Measurements from ENCODE around the gene ANKRD13D.
"Not testable (repeated sequence)": the region's sequence is repeated elsewhere in the genome, so short reads cannot be mapped to it uniquely, and the experiment has no call there.

Gene ANKRD13D

DNA sequence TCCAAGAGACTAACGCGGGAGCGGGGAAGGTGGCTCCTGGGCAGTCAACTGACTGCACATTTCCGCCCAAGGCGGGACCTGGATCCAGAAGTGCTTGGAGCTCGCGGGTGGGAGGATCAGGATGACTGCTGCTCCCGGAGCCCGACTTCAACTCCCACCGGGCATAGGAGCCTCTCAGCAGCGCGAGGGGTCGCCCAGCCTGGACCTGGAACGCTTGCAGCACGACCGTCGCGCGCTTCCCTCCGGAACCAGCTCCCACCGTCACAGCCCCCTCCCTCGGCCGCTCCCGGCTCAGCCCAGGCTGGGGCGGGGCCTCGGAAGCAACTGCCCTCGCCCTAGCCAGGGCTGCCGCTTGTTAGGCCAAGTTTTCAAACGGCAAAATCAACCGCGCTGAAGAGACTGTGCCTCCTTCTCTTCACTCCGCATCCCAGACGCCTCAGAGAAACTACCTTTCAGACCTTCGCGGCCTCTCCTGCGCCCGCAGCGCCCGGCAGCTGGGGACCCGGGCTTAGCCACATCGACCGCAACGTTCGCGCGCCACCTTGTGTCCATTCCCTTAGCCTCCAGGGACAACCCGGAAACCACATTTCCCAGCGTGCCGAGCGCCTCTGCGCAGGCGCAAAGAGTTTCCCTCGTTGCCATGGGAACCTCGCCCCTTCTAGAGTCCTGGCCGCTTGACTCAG lies 28.2 kb downstream of the ANKRD13D start:
- Histone ChIP-seq H3K9me3 (ENCODE audit: control insufficient read depth, insufficient read depth, low read length) (no peaks in the 10 kb centered on the region), H3K4me3 (ENCODE audit: low read depth, low read length) (peak overlapping the region; percentile 86), H3K27ac (ENCODE audit: low read depth, low read length) (peak overlapping the region; percentile 78), H3K9ac (ENCODE audit: low read depth, low read length) (peak overlapping the region; percentile 47; the same call in 1 of the 2 replicates), H3K4me1 (ENCODE audit: control insufficient read depth, insufficient read depth, low read length) (peaks cover 4% of the 10 kb centered on the region; the same call in 1 of the 2 replicates), H3K36me3 (ENCODE audit: control insufficient read depth, insufficient read depth, low read length) (no peaks in the 10 kb centered on the region), H3K27me3 (ENCODE audit: control insufficient read depth, insufficient read depth, low read length) (peaks cover 22% of the 10 kb centered on the region)

- H3K27me3 ChIP-seq (ENCODE audit: control insufficient read depth, insufficient read depth, low read length): peaks cover 22% of the 10 kb centered on the region
- no peaks in the 10 kb centered on the region for H3K36me3 ChIP-seq (ENCODE audit: control insufficient read depth, insufficient read depth, low read length)
- H3K4me3 ChIP-seq (ENCODE audit: low read depth, low read length): peak overlapping the region; percentile 86
- H3K4me1 ChIP-seq (ENCODE audit: control insufficient read depth, insufficient read depth, low read length): peaks cover 4% of the 10 kb centered on the region; the same call in 1 of the 2 replicates
- no peak overlapping the region for H3K27ac ChIP-seq (ENCODE audit: low read depth, low read length)
- no peaks in the 10 kb centered on the region for H3K9me3 ChIP-seq (ENCODE audit: control insufficient read depth, insufficient read depth, low read length)
- no peak overlapping the region for H3K9ac ChIP-seq (ENCODE audit: low read depth, low read length)
Observed at GRCh38 chr11:67317888-67318555, 28.9 kb downstream of the ANKRD13D start.

- H3K27me3 ChIP-seq (ENCODE audit: control insufficient read depth, insufficient read depth, low read length): peaks cover 22% of the 10 kb centered on the region
- not testable (repeated sequence) for H3K27ac ChIP-seq (ENCODE audit: low read depth, low read length); H3K9ac ChIP-seq (ENCODE audit: low read depth, low read length); H3K9me3 ChIP-seq (ENCODE audit: control insufficient read depth, insufficient read depth, low read length); H3K36me3 ChIP-seq (ENCODE audit: control insufficient read depth, insufficient read depth, low read length); H3K4me1 ChIP-seq (ENCODE audit: control insufficient read depth, insufficient read depth, low read length); H3K4me3 ChIP-seq (ENCODE audit: low read depth, low read length)
Observed at GRCh38 chr11:67318876-67319275, 29.8 kb downstream of the ANKRD13D start.

GRCh38 chr11:67320011-67320410 lies 30.9 kb downstream of the ANKRD13D start:
- H3K4me1 ChIP-seq (ENCODE audit: control insufficient read depth, insufficient read depth, low read length): peaks cover 4% of the 10 kb centered on the region; the same call in 1 of the 2 replicates

DNA sequence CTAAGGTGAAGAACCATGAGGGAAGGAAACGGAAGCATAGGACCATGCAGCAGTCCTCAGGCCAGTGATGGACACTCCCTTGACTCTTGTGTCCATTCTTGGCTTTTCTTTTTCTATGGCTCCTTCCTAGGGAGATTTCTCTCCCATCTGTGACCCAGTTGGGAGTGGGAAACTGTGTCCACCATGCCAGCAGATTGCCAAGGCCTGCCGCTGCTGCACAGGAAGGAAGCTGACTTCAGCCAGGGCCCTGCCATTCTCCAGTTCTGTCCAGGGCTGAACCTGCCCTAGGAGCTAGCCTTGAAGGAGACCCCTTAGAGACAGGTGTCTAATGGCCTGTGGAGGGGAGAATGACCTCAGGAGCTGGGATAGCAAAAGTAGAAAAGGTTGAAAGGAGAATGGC lies 31.6 kb downstream of the ANKRD13D start:
- H3K27me3 ChIP-seq (ENCODE audit: control insufficient read depth, insufficient read depth, low read length): peaks cover 17% of the 10 kb centered on the region
- no peak overlapping the region for H3K27ac ChIP-seq (ENCODE audit: low read depth, low read length)
- no peaks in the 10 kb centered on the region for H3K9me3 ChIP-seq (ENCODE audit: control insufficient read depth, insufficient read depth, low read length)
- no peak overlapping the region for H3K4me3 ChIP-seq (ENCODE audit: low read depth, low read length)
- no peaks in the 10 kb centered on the region for H3K36me3 ChIP-seq (ENCODE audit: control insufficient read depth, insufficient read depth, low read length)
- H3K4me1 ChIP-seq (ENCODE audit: control insufficient read depth, insufficient read depth, low read length): peaks cover 4% of the 10 kb centered on the region; the same call in 1 of the 2 replicates
- no peak overlapping the region for H3K9ac ChIP-seq (ENCODE audit: low read depth, low read length)

More at GRCh38 chr11:67320011-67320410, 30.9 kb downstream of the ANKRD13D start:
- no peaks in the 10 kb centered on the region for H3K9me3 ChIP-seq (ENCODE audit: control insufficient read depth, insufficient read depth, low read length)
- peaks cover 22% of the 10 kb centered on the region for H3K27me3 ChIP-seq (ENCODE audit: control insufficient read depth, insufficient read depth, low read length)
- H3K9ac ChIP-seq (ENCODE audit: low read depth, low read length): no peak overlapping the region
- no peak overlapping the region for H3K27ac ChIP-seq (ENCODE audit: low read depth, low read length)
- H3K36me3 ChIP-seq (ENCODE audit: control insufficient read depth, insufficient read depth, low read length): no peaks in the 10 kb centered on the region
- H3K4me3 ChIP-seq (ENCODE audit: low read depth, low read length): no peak overlapping the region

- Histone ChIP-seq H3K27ac (ENCODE audit: low read depth, low read length) (no peak overlapping the region), H3K9me3 (ENCODE audit: control insufficient read depth, insufficient read depth, low read length) (no peaks in the 10 kb centered on the region), H3K9ac (ENCODE audit: low read depth, low read length) (no peak overlapping the region), H3K27me3 (ENCODE audit: control insufficient read depth, insufficient read depth, low read length) (peaks cover 17% of the 10 kb centered on the region), H3K36me3 (ENCODE audit: control insufficient read depth, insufficient read depth, low read length) (no peaks in the 10 kb centered on the region), H3K4me3 (ENCODE audit: low read depth, low read length) (no peak overlapping the region), H3K4me1 (ENCODE audit: control insufficient read depth, insufficient read depth, low read length) (peaks cover 4% of the 10 kb centered on the region; the same call in 1 of the 2 replicates)
Observed at GRCh38 chr11:67321313-67321871, 32.3 kb downstream of the ANKRD13D start.

GRCh38 chr11:67322049-67322448 lies 32.9 kb downstream of the ANKRD13D start:
- peaks cover 17% of the 10 kb centered on the region for H3K27me3 ChIP-seq (ENCODE audit: control insufficient read depth, insufficient read depth, low read length)
- no peak overlapping the region for H3K9ac ChIP-seq (ENCODE audit: low read depth, low read length)
- H3K4me1 ChIP-seq (ENCODE audit: control insufficient read depth, insufficient read depth, low read length): peaks cover 4% of the 10 kb centered on the region; the same call in 1 of the 2 replicates
- no peaks in the 10 kb centered on the region for H3K9me3 ChIP-seq (ENCODE audit: control insufficient read depth, insufficient read depth, low read length)
- no peaks in the 10 kb centered on the region for H3K36me3 ChIP-seq (ENCODE audit: control insufficient read depth, insufficient read depth, low read length)
- H3K4me3 ChIP-seq (ENCODE audit: low read depth, low read length): no peak overlapping the region
- no peak overlapping the region for H3K27ac ChIP-seq (ENCODE audit: low read depth, low read length)

- Histone ChIP-seq H3K27me3 (ENCODE audit: control insufficient read depth, insufficient read depth, low read length) (peaks cover 10% of the 10 kb centered on the region), H3K4me1 (ENCODE audit: control insufficient read depth, insufficient read depth, low read length) (peaks cover under 1% of the 10 kb centered on the region; the same call in 1 of the 2 replicates), H3K27ac (ENCODE audit: low read depth, low read length) (no peak overlapping the region), H3K4me3 (ENCODE audit: low read depth, low read length) (no peak overlapping the region), H3K36me3 (ENCODE audit: control insufficient read depth, insufficient read depth, low read length) (no peaks in the 10 kb centered on the region), H3K9me3 (ENCODE audit: control insufficient read depth, insufficient read depth, low read length) (no peaks in the 10 kb centered on the region), H3K9ac (ENCODE audit: low read depth, low read length) (no peak overlapping the region)
Observed at GRCh38 chr11:67323526-67323925, 34.4 kb downstream of the ANKRD13D start.

GRCh38 chr11:67332081-67332691 lies 43.1 kb downstream of the ANKRD13D start:
- no peaks in the 10 kb centered on the region for H3K4me1 ChIP-seq (ENCODE audit: control insufficient read depth, insufficient read depth, low read length)
- no peak overlapping the region for H3K4me3 ChIP-seq (ENCODE audit: low read depth, low read length)
- H3K9me3 ChIP-seq (ENCODE audit: control insufficient read depth, insufficient read depth, low read length): no peaks in the 10 kb centered on the region
- H3K9ac ChIP-seq (ENCODE audit: low read depth, low read length): no peak overlapping the region
- H3K27ac ChIP-seq (ENCODE audit: low read depth, low read length): no peak overlapping the region
- no peaks in the 10 kb centered on the region for H3K27me3 ChIP-seq (ENCODE audit: control insufficient read depth, insufficient read depth, low read length)
- no peaks in the 10 kb centered on the region for H3K36me3 ChIP-seq (ENCODE audit: control insufficient read depth, insufficient read depth, low read length)

DNA sequence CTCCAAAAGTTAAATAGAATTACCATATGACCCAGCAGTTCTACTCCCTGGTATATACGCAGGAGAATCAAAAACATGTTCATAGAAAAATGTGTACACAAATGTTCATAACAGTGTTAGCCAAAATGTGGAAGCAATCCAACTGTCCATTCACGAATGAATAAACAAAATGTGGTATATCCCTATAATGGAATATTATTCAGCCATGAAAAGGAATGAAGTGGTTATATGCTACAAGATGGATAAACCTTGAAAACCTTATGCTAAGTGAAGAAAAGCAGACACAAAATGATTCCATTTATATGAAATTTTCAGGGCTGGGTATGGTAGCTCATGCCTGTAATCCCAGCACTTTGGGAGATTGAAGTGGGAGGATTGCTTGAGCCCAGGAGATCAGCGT lies 48.2 kb downstream of the ANKRD13D start:
- H3K36me3 ChIP-seq (ENCODE audit: control insufficient read depth, insufficient read depth, low read length): no peaks in the 10 kb centered on the region
- no peak overlapping the region for H3K4me3 ChIP-seq (ENCODE audit: low read depth, low read length)
- H3K4me1 ChIP-seq (ENCODE audit: control insufficient read depth, insufficient read depth, low read length): no peaks in the 10 kb centered on the region
- H3K27ac ChIP-seq (ENCODE audit: low read depth, low read length): no peak overlapping the region
- no peaks in the 10 kb centered on the region for H3K27me3 ChIP-seq (ENCODE audit: control insufficient read depth, insufficient read depth, low read length)
- no peak overlapping the region for H3K9ac ChIP-seq (ENCODE audit: low read depth, low read length)
- no peaks in the 10 kb centered on the region for H3K9me3 ChIP-seq (ENCODE audit: control insufficient read depth, insufficient read depth, low read length)

- no peaks in the 10 kb centered on the region for H3K36me3 ChIP-seq (ENCODE audit: control insufficient read depth, insufficient read depth, low read length)
- no peaks in the 10 kb centered on the region for H3K4me1 ChIP-seq (ENCODE audit: control insufficient read depth, insufficient read depth, low read length)
- H3K9ac ChIP-seq (ENCODE audit: low read depth, low read length): no peak overlapping the region
- no peaks in the 10 kb centered on the region for H3K9me3 ChIP-seq (ENCODE audit: control insufficient read depth, insufficient read depth, low read length)
- no peaks in the 10 kb centered on the region for H3K27me3 ChIP-seq (ENCODE audit: control insufficient read depth, insufficient read depth, low read length)
- no peak overlapping the region for H3K4me3 ChIP-seq (ENCODE audit: low read depth, low read length)
- H3K27ac ChIP-seq (ENCODE audit: low read depth, low read length): no peak overlapping the region
Observed at GRCh38 chr11:67344264-67344663, 55.2 kb downstream of the ANKRD13D start.

All from HUES48 (cell line).